Putamen (tissue), 1 donor: ENCODE results near the gene DTD1.

Experiments used
- DNase-seq: peaks from one replicate; pipeline ENCODE4 v3.0.0-alpha.2; 2016; ENCODE audit warnings: low spot score

The DTD1 gene

DNA sequence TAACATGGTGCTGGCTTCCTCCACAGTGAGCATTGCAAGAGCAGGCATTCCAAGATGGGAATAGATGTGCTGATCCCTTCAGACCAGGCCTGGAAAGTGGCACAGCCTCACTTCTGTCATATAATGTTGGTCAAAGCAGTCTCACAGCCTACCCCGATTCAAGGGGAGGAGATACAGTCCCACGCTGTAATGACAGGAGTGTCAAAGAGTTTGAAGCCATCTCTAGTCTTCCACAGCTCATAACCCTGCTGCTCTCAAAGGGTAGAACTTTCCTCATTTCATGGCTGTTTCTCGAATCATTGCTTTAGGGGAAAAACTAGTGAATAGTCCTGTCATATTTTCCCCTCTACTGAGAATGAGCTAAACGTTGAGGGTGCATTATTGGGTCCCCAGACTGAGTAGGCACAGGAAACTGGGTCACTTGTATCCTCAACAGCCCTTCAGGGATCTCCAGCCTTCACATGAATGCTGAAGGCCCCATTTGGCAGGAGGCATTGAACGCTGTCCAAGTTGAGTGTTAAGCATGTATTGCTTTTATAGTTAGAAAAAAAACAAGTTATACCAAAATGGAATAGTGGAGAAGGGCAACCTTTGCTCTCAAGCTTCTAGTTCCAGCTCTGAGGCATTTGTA, 27.3 kb downstream of the DTD1 start:
- no peak for DNase-seq

DNA sequence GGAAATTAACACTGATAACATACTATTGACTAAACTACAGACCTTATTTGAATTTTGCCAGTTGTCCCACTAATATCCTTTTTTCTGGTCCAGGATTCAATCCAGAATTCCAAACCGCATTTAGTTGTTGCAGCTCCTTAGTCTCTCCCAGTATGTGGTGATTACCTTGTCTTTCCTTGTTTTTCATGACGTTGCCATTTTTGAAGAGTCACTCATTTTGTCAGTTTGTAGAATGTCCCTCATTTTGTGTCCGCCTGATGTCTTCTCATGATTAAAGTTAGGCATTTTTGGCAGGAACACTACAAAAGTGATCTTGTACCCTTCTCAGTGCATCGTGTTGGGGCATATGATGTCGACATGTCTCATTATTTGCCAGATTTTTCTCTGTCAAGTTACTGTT, 33.1 kb downstream of the DTD1 start:
- DNase-seq = no peak

DNA sequence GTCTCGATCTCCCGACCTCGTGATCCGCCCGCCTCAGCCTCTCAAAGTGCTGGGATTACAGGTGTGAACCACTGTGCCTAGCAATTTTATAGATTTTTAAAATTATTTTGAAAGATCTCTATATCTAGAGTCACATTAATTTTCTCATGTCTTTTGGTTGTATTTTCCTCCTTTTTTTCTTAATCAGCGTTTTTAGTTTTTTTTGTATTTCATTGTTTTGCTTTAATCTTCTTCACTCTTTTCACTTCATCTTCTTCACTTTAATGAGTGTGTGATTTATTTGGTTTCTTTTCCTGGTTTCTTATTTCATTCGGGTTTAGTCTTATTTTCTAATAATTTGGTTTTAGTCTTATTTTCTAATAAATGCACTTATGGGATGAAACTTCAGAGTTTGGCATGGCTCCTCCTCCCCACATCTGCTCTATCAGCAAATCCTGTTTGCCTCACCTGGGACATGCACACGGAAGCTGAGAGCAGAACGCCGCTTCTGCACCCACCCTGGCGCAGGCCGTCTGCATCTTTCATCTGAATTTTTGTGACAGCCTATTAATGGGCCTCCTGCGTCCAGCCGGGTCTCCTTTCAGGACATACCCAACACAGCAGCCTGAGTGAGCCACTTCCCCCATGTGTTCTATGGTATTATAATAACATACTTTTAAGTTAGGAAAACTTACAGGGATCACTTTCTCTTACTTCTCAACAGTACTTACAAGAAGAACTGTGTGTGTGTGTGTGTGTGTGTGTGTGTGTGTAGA, 35.5 kb downstream of the DTD1 start:
- DNase-seq = no peak

GRCh38 chr20:18624948-18625347, 37.1 kb downstream of the DTD1 start:
- no peak for DNase-seq

DNA sequence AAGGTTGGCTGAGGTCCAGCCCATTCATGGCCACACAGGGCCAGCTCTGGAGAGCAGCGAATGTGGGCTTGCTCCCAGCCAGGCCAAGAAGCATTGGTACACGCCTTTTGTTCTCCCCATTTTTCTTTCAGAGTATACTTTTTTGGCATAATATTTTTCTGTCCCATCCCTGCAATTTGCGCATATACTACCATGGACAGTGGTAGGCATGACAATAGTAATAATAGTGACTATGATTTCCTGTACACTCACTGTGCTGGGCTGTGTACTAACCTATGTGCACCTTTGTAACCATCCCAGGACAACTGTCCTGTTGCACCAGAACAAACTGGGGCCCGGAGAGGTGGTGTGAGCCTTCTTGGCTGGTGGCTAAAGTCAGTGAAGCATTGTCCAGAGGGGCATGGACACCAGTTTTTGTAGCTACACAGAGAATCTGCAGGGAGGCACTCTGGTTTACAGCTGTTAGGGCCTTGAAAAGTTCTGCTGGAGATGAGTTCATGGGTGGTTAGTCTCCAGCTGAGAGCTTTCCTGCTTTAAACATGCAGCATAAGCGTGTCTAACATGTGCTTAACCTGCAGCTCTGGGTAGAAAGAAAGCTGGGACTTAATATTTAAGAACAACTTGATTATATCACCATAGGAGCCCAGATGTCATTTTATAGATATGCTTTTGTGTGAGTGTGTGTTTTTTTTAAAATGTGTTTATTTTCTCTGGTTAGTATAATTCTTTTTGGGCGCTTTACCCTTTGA, 38.2 kb downstream of the DTD1 start:
- DNase-seq = no peak

DNA sequence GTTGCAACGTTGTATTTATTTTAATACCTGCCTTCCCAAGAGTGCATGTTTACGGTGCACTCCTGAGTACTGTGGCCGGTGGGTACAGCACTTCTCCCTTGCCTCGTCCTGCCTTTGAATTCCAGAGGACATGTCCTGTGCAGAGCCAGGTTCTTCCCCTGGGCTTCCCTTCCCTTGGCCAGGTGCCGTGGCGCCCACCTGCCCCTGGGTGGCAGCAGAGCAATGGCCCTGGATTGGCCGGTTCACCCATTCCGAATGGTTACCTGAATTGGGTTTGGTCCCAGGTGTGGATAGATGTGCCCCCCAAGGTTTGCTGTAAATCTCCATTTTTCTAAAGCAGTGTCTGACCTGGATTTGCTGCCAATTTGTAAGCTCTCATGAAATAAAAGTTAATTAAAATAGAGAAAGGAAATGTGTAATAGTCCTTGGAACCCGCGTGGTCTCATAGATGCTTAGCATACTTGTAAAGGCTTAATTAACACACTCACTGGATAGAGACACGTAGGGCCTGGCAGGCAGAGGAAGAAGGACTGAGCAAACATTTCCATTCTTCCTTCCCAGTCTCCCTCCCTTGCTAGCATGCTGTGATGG, 40.6 kb downstream of the DTD1 start:
- DNase-seq = no peak

- DNase-seq = peak; percentile 72
Observed at GRCh38 chr20:18632196-18632789, 44.4 kb downstream of the DTD1 start.

- DNase-seq = no peak
Observed at GRCh38 chr20:18633411-18633810, 45.6 kb downstream of the DTD1 start.

DNA sequence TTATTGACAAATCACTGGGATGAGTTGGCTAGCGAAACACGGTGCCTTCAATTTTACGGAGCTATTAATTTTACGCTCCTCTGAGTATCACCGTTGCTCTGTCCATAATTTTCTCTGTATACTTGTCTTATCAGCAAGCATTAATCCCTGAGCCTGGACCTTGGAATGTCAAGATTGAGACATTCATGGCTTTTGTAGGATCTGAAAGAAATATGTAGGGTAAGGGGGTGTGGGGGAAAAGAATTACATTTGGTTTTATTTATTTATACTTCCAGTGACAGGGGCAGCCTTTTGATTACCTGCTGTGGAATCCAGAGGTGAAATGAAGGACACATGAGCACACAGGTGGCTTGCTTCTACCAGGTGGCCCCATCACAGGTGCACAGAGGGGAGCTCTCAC, 46.6 kb downstream of the DTD1 start:
- DNase-seq = no peak

DNA sequence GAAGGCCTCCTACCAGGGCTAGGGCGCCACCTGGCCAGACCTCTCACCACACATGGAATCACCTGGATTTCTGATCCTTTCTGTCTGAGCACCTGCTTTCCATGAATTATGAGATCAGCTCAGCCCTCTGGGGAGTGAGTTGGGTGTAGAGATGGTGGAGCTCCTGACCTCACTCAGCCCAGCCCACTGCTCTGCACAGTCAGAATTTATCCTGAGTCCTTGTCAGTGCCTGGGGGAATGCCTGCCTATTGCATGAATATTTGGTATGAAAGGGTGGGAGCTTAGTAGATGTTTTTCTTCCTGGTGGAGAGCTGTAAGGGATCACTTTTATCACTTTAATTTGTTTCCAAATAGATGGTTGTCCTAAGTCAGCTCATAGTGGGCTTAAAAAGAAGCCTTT, 47.5 kb downstream of the DTD1 start:
- DNase-seq = no peak

- DNase-seq = no peak
Observed at GRCh38 chr20:18637224-18637623, 49.4 kb downstream of the DTD1 start.

DNA sequence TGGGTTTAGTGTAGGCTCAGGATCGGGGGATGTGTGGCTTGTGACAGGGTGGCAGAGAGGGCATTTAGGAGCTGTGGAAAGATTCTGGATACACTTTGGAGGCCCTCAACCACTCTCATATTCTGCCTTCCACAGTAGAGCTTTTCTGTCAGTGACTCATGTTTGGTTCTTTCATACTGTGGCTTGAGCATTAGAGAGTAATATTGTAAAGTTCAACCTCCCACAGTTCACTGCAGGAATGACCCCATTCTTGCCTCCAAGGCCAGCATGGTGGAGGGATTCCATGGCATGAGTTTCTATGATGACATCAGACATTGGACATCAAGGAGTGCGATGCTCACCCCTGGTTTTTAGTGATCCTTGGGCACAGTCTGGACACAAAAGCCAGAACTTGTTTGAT, 50.9 kb downstream of the DTD1 start:
- no peak for DNase-seq

GRCh38 chr20:18639501-18639979, 51.7 kb downstream of the DTD1 start:
- DNase-seq = no peak

DNA sequence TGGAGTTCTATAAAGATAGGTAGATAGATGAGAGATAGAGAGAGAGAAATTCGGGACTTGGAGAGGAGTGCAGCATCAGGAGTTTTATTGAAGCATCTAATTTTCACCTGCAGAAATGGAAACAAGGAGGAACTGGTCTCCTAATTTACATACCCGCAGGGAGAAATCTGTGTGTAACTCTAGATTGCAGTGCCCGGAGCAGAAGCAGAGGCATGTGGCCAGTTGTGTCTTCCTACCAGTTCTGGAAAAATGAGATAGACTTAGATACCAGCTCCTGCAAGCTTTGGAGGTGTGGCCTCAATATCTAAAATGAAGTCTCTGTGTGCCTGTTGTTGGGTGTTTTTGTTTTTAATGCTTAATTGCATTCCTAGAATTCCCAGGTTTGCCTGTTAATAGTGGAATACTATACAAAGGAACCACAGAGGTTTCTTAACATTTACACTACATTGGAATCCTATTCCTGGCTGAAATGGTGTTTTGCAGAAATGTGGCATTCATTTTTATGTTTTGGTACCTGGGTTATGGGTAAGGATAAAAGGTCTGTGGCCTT, 57.4 kb downstream of the DTD1 start:
- DNase-seq = no peak

- DNase-seq = no peak
Observed at GRCh38 chr20:18645851-18646250, 58.0 kb downstream of the DTD1 start.

DNA sequence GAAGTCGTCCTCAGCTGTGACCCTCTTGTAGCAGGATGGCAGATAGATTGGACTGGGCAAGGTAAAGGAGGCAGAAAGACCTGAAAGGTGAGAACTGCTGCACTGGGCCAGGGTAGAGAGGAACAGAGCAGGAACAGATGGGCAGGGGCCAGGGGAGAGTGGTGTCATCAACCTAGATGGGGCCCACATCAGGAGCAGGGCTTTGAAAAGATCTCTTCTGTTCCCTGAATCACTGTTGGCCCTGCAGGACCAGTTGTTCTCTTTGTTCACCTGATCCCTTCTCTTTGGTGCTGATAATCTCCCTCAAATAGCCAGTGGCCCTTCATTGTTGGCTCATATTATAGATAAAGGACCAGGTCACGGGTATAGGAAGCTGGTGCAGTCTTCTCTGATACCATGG, 59.9 kb downstream of the DTD1 start:
- no peak for DNase-seq

DNA sequence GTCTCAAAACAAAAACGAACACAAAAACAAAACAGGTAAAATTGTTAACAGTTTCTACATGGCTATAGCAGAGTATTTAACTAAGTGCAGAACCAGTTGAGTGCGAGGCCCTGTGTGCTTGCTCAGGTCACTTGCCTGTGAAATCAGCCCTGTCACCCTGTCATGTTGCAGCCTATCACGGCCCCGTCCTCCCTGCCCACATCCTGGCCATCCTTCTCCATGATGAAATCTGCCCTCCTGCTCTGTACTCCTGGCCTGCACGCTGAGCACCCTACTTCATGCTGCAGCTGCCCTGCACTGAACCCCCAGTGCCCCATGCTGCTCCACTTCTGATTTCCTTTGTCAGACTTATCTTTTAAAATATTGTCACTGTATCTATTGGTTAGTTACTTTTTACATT, 62.4 kb downstream of the DTD1 start:
- no peak for DNase-seq

GRCh38 chr20:18653736-18654447, 66.0 kb downstream of the DTD1 start:
- DNase-seq = no peak

- no peak for DNase-seq
Observed at GRCh38 chr20:18654448-18654773, 66.6 kb downstream of the DTD1 start.

DNA sequence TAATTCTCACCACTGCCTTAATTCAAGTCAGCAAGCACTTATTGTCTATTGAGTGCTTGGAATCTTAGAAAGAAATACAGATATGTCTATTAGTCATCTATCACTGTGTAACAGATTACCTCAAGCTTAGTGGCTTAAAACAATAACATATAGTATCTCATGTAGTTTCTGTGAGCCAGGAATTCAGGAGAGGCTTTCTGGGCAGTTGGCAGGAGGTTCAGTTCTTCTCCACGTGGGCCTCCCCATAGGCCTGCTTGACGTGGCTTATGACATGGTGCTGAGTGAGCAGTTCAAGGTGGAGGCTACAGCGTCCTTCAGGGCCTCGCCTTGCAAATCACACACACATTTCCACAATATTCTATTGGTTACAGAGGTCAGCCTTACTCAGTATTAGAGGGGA, 69.7 kb downstream of the DTD1 start:
- no peak for DNase-seq

DNA sequence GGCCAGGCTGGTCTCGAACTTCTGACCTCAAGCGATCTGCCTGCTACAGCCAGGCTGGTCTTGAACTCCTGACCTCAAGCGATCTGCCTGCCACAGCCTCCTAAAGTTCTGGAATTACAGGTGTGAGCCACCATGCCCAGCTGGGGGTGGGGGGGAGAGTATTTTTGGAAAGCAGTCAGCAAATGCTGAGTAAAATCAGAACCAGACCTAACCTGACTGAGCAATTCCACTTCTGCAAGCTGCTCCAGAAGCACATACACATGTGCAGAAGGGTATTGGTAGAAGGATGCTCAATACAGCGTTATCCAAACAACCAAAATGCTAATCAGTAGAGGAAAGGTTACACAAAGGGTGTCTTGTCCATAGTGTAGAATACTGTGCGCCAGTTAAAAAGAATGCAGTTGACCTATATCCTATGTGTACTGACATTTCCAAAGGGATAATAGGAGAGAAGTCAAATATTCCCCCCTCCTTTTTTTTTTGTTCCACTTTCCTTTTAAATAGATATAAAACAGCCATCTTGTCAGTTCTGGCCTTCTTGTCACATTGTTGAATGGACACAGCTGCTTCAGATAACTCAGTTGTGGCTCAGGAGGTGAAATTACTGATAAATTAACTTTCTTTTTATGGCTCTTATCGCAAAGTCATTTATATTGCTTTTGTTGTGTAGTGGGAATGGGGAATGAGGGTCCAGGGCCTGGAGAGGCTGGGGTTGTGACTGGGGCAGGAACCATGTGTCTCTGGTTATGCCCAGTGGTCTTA, 74.6 kb downstream of the DTD1 start:
- no peak for DNase-seq
